Mucosa of gallbladder (tissue), 1 donor: ENCODE measurements around the gene TGFBR3. TPM values are rescaled to one million over a fixed set of nuclear protein-coding genes. Genes with fewer than 3 reads are reported as not detected.
A peak's percentile ranks its signal among the peaks of the same experiment; 100 is the strongest.

Experiments used
- DNase-seq: peaks from one replicate; pipeline ENCODE4 v3.0.0-alpha.2; 2020; ENCODE audit warnings: low spot score
- total RNA-seq: library from RNA; stranded (reverse); gene quantifications from one replicate; pipeline ENCODE4 v1.2.1, GENCODE V29; 2021
- donor health status: DM: no; HTN: no; CAD: no.

The TGFBR3 gene
- total RNA-seq, 1 donor from 2014 or later, result 54.4 TPM

- no peak for DNase-seq
Measured at GRCh38 chr1:91759076-91759475, 126.9 kb downstream of the TGFBR3 start.

GRCh38 chr1:91757763-91758460 lies 128.0 kb downstream of the TGFBR3 start:
- peak; percentile 31 for DNase-seq

GRCh38 chr1:91755702-91756287 lies 130.2 kb downstream of the TGFBR3 start:
- DNase-seq, result no peak

- DNase-seq, result peak; percentile 37
Measured at GRCh38 chr1:91754816-91755580, 131.0 kb downstream of the TGFBR3 start.

- DNase-seq, result no peak
Measured at GRCh38 chr1:91754348-91754747, 131.6 kb downstream of the TGFBR3 start.

- DNase-seq, result no peak
Measured at GRCh38 chr1:91753878-91754277, 132.1 kb downstream of the TGFBR3 start.

- no peak for DNase-seq
Measured at GRCh38 chr1:91752324-91752723, 133.6 kb downstream of the TGFBR3 start.

- no peak for DNase-seq
Measured at GRCh38 chr1:91751275-91751674, 134.7 kb downstream of the TGFBR3 start.

GRCh38 chr1:91750398-91750996 lies 135.5 kb downstream of the TGFBR3 start:
- DNase-seq, result no peak

GRCh38 chr1:91749788-91750231 lies 136.1 kb downstream of the TGFBR3 start:
- no peak for DNase-seq

GRCh38 chr1:91747666-91748065 lies 138.3 kb downstream of the TGFBR3 start:
- no peak for DNase-seq

GRCh38 chr1:91746728-91747338 lies 139.1 kb downstream of the TGFBR3 start:
- no peak for DNase-seq

- no peak for DNase-seq
Measured at GRCh38 chr1:91745640-91746373, 140.1 kb downstream of the TGFBR3 start.

GRCh38 chr1:91744953-91745639 lies 140.9 kb downstream of the TGFBR3 start:
- DNase-seq, result peak; percentile 40

- DNase-seq, result no peak
Measured at GRCh38 chr1:91742848-91743292, 143.1 kb downstream of the TGFBR3 start.

GRCh38 chr1:91741906-91742305 lies 144.0 kb downstream of the TGFBR3 start:
- DNase-seq, result no peak

- no peak for DNase-seq
Measured at GRCh38 chr1:91741301-91741700, 144.7 kb downstream of the TGFBR3 start.

GRCh38 chr1:91737650-91738049 lies 148.3 kb downstream of the TGFBR3 start:
- DNase-seq, result no peak

GRCh38 chr1:91736715-91737615 lies 149.0 kb downstream of the TGFBR3 start:
- DNase-seq, result peak; percentile 27
